Measurements from ENCODE around the gene ALG8. TPM values are rescaled to one million over a fixed set of nuclear protein-coding genes. Genes with fewer than 3 reads are reported as not detected.
"Not testable (repeated sequence)": the region's sequence is repeated elsewhere in the genome, so short reads cannot be mapped to it uniquely, and the experiment has no call there.

ALG8 gene
- polyA plus RNA-seq, 3 donors: 65.9 to 73.6 (median 69.3) TPM

GRCh38 chr11:78109081-78110015 lies 30.1 kb downstream of the ALG8 start:
- no peak for DNase-seq (ENCODE audit: low read depth in 3 of 3, low spot score in 2 of 3)

GRCh38 chr11:78100676-78101472 lies 38.6 kb downstream of the ALG8 start:
- no peak for DNase-seq (ENCODE audit: low read depth in 3 of 3, low spot score in 2 of 3)

DNA sequence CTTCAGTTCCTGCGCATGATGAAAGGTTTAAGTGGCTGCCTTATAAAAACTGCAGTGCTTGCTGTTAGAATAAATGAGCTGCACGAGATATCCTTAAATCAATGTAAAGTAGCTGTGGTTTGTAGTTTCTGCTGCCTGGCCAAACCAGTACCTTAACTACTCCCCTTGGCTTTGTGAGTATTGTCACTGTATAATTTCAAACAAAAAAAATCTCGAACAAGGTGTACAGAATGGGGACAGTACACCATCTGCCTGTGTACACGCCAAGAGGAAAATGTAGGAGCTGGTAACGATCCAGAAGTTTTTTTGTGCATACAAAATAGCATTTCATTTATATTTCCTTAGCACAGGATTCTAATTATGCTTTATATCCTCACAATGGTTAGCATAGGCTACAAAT lies 39.2 kb downstream of the ALG8 start:
- no peak for DNase-seq (ENCODE audit: low read depth in 3 of 3, low spot score in 2 of 3)

- no peak for DNase-seq (ENCODE audit: low read depth in 3 of 3, low spot score in 2 of 3)
These were observed 39.8 kb downstream of the ALG8 start for GRCh38 chr11:78099666-78100065.

DNA sequence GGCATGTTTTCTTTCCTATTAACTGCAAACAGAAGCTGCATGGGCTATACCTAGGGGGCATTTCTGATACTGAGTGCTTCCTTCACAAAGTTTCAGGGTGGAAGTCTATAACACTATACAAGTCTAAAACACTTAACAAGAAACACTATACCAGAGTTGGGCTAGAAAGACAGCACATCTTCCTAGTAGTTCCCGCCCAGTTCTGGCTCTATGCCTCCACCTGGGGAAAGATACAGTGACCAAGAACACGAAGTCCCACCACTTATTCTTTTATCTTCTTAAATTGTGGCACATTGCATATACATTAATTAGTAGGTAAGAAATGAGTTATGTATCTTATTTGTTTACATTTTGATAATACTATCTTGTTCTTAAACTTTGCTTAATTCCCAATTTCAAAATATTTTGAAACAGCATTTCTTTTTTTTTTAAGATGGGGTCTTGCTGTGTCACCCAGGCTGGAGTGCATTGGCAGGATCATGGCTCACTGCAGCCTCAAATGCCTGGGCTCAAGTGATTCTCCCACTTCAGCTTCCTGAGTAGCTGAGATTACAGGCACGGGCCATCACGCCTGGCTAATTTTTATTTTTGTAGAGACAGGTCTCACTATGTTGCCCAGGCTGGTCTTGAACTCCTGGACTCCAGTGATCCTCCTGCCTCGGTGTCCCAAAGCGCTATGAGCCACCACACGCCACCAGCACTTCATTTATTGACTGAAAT lies 41.6 kb downstream of the ALG8 start:
- DNase-seq (ENCODE audit: low read depth in 3 of 3, low spot score in 2 of 3): no peak

DNA sequence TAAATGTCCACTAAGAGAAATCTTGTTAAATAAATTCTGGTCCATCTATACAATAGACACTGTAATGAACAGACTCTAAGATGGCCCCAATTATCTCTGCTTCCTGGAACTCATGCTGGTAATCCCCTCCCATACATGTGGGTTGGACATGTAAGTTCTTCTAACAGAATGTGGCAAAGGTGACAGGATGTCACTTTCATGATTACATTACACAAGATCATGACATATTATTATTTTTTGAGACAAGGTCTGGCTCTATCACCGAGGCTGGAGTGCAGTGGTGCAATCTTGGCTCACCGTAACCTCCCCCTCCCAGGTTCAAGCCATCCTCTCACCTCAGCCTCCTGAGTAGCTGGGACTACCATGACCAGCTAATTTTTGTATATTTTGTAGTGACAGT lies 45.2 kb downstream of the ALG8 start:
- no peak for DNase-seq (ENCODE audit: low read depth in 3 of 3, low spot score in 2 of 3)

DNA sequence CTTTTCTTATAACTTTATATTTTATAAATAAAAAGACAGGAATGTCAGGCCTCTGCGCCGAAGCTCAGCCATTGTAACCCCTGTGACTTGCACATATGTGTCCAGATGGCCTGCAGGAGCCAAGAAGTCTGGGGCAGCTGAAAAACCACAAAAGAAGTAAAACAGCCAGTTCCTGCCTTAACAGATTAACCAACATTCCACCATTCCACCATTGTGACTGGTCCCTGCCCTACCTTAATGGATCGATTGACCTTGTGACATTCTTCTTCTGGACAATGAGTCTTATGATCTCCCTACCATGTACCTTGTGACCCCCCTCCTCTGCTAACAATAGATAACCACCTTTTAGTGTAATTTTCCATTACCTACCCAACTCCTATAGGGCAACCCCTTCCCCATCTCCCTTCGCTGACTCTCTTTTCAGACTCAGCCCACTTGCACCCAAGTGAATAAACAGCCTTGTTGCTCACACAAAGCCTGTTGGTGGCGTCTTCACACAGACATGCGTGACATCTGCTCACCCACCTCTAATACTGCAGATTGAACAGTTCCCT lies 52.8 kb downstream of the ALG8 start:
- DNase-seq (ENCODE audit: low read depth in 3 of 3, low spot score in 2 of 3): not testable (repeated sequence)

- DNase-seq (ENCODE audit: low read depth in 3 of 3, low spot score in 2 of 3): no peak
These were observed 53.5 kb downstream of the ALG8 start for GRCh38 chr11:78085972-78086371.

DNA sequence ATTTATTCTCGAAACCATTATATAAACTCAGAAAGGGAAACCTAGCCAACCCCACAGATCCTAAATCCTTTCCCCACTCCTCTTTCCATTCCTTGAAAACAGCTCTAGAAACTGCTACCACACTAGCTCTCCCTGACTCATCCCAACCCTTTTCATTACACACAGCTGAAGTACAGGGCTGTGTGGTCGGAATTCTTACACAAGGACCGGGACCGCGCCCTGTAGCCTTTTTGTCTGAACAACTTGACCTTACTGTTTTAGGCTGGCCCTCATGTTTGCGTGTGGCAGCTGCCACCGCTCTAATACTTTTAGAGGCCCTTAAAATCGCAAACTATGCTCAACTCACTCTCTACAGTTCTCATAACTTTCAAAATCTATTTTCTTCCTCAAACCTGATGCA lies 54.9 kb downstream of the ALG8 start:
- DNase-seq (ENCODE audit: low read depth in 3 of 3, low spot score in 2 of 3): not testable (repeated sequence)

DNA sequence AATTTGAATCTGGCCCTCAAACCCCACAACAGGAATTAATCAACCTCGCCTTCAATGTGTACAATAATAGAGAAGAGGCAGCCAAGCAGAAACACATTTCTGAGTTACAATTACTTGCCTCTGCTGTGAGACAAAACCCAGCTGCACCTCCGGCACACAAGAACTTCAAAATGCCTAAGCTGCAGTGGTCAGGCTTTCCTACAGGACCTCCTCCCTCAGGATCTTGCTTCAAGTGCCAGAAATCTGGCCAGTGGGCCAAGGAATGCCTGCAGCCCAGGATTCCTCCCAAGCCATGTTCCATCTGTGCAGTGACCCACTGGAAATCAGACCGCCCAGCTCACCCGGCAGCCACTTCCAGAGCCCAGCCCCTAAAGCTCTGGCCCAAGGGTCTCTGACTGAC lies 56.4 kb downstream of the ALG8 start:
- DNase-seq (ENCODE audit: low read depth in 3 of 3, low spot score in 2 of 3): no peak

GRCh38 chr11:78082146-78082545 lies 57.3 kb downstream of the ALG8 start:
- no peak for DNase-seq (ENCODE audit: low read depth in 3 of 3, low spot score in 2 of 3)

DNA sequence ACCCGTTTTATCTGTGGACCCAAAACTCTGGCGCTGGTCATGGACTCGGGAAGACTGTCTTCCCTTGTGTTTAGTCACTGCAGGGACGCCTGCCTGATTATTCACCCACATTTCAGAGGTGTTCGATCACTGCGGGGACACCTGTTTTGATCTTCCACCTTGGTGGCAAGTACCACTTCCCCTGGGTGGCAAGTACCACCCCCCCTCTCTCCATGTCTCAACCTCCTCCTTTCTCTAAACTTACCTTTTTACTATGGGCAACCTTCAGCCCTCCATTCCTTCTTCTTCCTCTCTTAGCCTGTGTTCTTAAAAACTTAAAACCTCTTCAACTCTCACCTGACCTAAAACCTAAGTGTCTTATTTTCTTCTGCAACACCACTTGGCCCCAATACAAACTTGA lies 57.8 kb downstream of the ALG8 start:
- DNase-seq (ENCODE audit: low read depth in 3 of 3, low spot score in 2 of 3): no peak

DNA sequence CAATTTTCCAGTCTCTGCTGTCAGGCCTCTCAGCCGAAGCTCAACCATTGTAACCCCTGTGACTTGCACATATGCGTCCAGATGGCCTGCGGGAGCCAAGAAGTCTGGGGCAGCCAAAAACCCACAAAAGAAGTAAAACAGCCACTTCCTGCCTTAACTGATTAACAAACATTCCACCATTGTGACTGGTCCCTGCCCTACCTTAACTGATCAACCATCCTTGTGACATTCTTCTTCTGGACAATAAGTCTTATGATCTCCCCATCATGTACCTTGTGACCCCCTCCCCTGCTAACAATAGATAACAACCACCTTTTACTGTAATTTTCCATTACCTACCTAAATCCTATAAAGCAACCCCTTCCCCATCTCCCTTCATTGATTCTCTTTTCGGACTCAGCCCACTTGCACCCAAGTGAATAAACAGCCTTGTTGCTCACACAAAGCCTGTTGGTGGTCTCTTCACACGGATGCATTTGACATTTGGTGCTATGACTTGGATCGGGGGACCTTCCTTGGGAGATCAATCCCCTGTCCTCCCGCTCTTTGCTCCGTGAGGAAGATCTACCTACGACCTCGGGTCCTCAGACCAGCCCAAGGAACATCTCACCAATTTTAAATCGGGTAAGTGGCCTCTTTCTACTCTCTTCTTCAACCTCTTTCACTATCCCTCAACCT lies 58.5 kb downstream of the ALG8 start:
- no peak for DNase-seq (ENCODE audit: low read depth in 3 of 3, low spot score in 2 of 3)

DNA sequence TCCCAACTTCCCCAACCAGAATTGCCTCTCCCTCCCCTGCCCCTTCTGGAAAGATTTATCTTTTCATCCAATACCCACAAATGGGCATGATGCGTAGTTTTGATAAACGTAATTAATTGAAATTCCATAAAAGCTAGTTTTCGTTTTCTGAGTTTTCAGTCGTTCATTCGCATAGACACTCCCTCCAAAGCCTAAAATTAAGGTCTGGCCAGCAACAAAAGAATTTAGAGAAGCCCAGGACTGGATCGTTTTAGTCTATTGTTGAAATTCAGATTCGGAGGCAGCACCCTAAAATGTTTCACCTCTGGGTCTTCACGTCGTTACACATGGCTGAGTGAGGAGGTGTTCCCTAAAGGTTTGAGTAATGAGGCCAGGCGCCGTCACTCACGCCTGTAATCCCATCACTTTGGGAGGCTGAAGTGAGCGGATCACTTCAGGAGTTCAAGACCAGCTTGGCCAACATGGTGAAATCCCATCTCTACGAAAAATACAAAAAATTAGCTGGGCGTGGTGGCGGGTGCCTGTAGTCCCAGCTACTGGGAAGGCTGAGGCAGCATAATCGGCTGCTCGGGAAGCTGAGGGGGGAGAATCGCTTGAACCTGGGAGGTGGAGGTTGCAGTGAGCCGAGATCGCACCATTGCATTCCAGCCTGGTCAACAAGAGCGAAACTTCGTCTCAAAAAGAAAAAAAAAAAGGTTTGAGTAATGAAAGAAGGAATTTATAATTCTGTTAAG lies 59.2 kb downstream of the ALG8 start:
- DNase-seq (ENCODE audit: low read depth in 3 of 3, low spot score in 2 of 3): peak in 1 of 3 donors; percentile 43

DNA sequence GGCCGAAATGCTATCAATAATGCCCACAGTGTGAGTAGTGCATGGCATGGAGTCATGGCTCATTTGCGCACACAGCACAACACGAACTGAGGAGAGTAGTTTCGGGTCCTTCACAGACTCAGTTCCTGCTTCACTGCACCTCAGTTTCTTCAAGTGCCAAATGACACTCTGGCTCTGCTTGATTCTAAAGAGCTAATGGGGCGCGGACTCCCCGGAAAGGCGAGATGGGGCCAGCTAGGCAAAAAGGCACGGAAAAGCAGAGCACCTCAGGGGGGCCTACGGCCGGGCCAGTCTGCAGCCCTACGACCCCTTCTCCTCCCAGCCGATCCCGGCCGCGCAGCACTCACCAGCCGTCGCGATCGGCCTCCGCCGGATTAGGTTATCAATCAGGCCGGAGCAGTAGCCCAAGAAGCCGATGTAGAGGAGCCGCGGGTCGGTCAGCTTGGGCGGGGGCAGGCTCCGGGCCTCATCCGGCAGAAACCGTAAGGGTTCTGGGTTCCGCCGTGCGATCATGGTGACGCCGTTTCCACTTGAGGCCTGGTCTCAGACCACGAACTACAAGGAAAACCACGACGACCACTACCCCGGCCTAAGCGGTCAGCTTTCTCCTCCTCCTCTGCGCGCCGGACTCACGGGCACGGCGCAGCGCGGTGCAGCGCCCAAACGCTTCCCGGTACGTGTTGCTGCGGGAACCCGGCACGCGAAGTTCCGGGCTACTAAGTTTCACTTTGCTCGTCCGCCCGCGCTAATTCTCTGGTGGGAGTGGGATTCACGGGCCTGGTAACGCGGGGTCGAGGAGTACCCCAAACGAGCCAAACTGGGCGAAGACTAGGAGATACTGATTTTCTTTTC lies 60.0 kb downstream of the ALG8 start, which contains the start of gene NDUFC2:
Gene NDUFC2 (minus strand): TSS at position 631 of the 852 bp plus-strand sequence. CDS start 118 bp downstream, at position 513.
- peak; percentile 59 to 72 (median 71) for DNase-seq (ENCODE audit: low read depth in 3 of 3, low spot score in 2 of 3)

DNA sequence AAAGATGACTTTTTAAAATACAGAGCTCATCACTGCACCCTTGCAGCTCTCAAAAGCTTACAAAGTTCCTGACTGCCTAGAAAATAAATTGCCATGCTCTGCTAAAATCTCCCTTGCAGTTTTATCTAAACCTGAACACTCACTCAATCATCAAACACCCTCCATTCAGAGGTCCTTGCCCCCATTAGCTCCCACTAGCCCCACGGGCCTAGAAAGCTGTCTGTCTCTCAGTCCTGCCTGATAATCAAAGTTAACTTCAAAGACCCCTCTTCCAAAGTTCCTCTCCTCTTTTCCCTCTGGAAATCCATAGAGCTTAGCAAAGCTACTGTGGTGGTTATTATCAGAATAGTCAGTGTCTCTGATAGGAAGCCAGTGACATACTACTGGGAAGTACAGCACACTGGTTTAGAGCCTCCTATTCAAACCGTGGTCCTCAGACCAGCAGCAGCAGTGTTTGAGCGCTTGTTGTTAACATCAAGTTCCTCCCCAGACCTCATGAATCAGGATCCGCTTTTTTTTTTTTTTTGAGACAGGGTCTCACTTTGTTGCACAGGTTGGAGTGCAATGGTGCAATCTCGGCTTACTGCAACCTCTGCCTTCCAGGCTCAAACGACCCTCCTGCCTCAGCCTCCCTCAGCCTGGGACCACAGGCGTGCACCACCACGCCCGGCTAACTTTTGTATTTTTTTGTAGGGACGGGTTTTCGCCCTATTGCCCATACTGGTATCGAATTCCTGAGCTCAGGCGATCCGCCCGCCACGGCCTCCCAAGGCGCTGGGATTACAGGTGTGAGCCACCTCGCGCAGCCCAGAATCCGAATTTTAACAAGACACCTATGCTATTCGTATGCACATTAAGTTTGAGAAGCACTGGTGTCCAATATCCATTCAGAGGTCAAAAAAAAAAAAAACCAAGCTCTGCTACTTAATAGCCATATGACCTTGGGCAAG lies 60.9 kb downstream of the ALG8 start:
- no peak for DNase-seq (ENCODE audit: low read depth in 3 of 3, low spot score in 2 of 3)

GRCh38 chr11:78077592-78077991 lies 61.8 kb downstream of the ALG8 start:
- not testable (repeated sequence) for DNase-seq (ENCODE audit: low read depth in 3 of 3, low spot score in 2 of 3)

Data from right renal cortex interstitium (tissue), 3 donors.